Measurements from ENCODE around the gene SPRYD3. TPM values are rescaled to one million over a fixed set of nuclear protein-coding genes. Genes with fewer than 3 reads are reported as not detected.
"Not testable (repeated sequence)": the region's sequence is repeated elsewhere in the genome, so short reads cannot be mapped to it uniquely, and the experiment has no call there.

The SPRYD3 gene
- total RNA-seq, 1 donor from 2014 or later, result 37.1 TPM

- H3K27ac Mint-ChIP-seq (ENCODE audit: unreplicated experiment), result peak overlapping the region; percentile 32
- H3K4me3 Mint-ChIP-seq (ENCODE audit: unreplicated experiment), result no peak overlapping the region
- peaks cover 41% of the 10 kb centered on the region for H3K4me1 Mint-ChIP-seq (ENCODE audit: low read depth)
- H3K9me3 Mint-ChIP-seq (ENCODE audit: low read depth), result no peaks in the 10 kb centered on the region
- H3K36me3 Mint-ChIP-seq (ENCODE audit: low read depth), result peaks cover 19% of the 10 kb centered on the region
- TF ChIP-seq, protein P1, sequence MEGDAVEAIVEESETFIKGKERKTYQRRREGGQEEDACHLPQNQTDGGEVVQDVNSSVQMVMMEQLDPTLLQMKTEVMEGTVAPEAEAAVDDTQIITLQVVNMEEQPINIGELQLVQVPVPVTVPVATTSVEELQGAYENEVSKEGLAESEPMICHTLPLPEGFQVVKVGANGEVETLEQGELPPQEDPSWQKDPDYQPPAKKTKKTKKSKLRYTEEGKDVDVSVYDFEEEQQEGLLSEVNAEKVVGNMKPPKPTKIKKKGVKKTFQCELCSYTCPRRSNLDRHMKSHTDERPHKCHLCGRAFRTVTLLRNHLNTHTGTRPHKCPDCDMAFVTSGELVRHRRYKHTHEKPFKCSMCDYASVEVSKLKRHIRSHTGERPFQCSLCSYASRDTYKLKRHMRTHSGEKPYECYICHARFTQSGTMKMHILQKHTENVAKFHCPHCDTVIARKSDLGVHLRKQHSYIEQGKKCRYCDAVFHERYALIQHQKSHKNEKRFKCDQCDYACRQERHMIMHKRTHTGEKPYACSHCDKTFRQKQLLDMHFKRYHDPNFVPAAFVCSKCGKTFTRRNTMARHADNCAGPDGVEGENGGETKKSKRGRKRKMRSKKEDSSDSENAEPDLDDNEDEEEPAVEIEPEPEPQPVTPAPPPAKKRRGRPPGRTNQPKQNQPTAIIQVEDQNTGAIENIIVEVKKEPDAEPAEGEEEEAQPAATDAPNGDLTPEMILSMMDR (IDR thresholded peaks at IDR 0.05), result no peak
- DNase-seq (ENCODE audit: low spot score), result no peak
- no peaks in the 10 kb centered on the region for H3K27me3 Mint-ChIP-seq (ENCODE audit: low read depth)
Observed at GRCh38 chr12:53042607-53043454, 36.4 kb downstream of the SPRYD3 start.

GRCh38 chr12:53039851-53040250 is 39.3 kb downstream of the SPRYD3 start:
- H3K27ac Mint-ChIP-seq (ENCODE audit: unreplicated experiment), result no peak overlapping the region
- H3K36me3 Mint-ChIP-seq (ENCODE audit: low read depth), result peaks cover 35% of the 10 kb centered on the region
- no peaks in the 10 kb centered on the region for H3K27me3 Mint-ChIP-seq (ENCODE audit: low read depth)
- TF ChIP-seq, protein P1 (IDR thresholded peaks at IDR 0.05), result no peak
- H3K4me1 Mint-ChIP-seq (ENCODE audit: low read depth), result peaks cover 18% of the 10 kb centered on the region
- no peak overlapping the region for H3K4me3 Mint-ChIP-seq (ENCODE audit: unreplicated experiment)
- no peaks in the 10 kb centered on the region for H3K9me3 Mint-ChIP-seq (ENCODE audit: low read depth)
- no peak for DNase-seq (ENCODE audit: low spot score)

DNA sequence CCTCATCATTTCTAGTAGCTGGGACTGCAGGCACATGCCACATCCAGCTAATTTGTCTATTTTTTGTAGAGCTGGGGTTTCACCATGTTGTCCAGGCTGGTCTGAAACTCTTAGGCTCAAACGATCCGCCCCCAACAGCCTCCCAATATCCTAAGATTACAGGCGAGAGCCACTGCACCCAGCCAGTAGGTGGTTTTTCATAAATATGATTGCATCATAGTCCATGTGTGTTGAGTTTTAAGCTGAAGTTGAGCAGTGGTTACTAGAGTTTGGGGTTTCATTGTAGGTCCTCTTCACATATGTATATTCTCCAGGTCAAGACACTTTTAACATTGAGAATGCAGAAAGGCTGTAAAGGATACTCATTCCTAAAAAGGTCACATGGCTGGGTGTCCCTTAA is 42.4 kb downstream of the SPRYD3 start:
- H3K36me3 Mint-ChIP-seq (ENCODE audit: low read depth), result peaks cover 44% of the 10 kb centered on the region
- H3K4me1 Mint-ChIP-seq (ENCODE audit: low read depth), result peaks cover 16% of the 10 kb centered on the region
- DNase-seq (ENCODE audit: low spot score), result no peak
- TF ChIP-seq, protein P1 (IDR thresholded peaks at IDR 0.05), result no peak
- no peaks in the 10 kb centered on the region for H3K27me3 Mint-ChIP-seq (ENCODE audit: low read depth)
- no peak overlapping the region for H3K27ac Mint-ChIP-seq (ENCODE audit: unreplicated experiment)
- no peaks in the 10 kb centered on the region for H3K9me3 Mint-ChIP-seq (ENCODE audit: low read depth)
- no peak overlapping the region for H3K4me3 Mint-ChIP-seq (ENCODE audit: unreplicated experiment)

DNA sequence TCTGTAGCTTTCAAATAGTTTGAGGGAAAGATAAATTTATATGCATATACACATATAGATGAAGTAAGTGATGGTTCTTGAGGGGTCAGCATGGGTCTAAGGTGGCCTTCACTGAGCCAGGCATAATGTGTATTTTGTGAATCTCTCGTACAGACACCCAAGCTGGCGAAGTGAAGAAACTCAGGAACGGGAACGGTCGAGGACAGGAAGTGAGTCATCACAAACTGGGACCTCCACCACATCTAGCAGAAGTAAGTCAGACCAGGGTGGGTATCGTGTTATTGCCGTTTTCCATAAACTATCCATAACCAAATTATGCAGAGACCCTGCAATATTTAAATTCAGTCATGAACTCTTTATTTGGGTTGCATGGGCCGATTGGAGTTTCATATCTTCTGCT is 44.7 kb downstream of the SPRYD3 start:
- no peaks in the 10 kb centered on the region for H3K27me3 Mint-ChIP-seq (ENCODE audit: low read depth)
- no peak for DNase-seq (ENCODE audit: low spot score)
- H3K27ac Mint-ChIP-seq (ENCODE audit: unreplicated experiment), result no peak overlapping the region
- TF ChIP-seq, protein P1 (IDR thresholded peaks at IDR 0.05), result no peak
- H3K36me3 Mint-ChIP-seq (ENCODE audit: low read depth), result peaks cover 49% of the 10 kb centered on the region
- H3K4me1 Mint-ChIP-seq (ENCODE audit: low read depth), result peaks cover 16% of the 10 kb centered on the region
- no peak overlapping the region for H3K4me3 Mint-ChIP-seq (ENCODE audit: unreplicated experiment)
- H3K9me3 Mint-ChIP-seq (ENCODE audit: low read depth), result no peaks in the 10 kb centered on the region

DNA sequence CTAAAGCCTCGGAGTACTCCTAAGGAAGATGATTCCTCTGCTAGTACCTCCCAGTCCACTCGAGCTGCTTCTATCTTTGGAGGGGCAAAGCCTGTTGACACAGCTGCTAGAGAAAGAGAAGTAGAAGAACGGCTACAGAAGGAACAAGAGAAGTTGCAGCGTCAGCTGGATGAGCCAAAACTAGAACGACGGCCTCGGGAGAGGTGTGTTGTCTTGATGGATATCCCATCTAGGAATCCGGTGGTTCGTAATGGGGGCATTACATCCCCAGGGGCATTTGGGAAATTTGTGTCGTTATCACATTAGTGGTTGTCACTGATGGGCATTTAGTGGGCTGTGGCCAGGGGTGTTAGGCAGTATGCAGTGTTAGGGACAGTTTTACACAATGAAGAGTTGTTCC is 45.4 kb downstream of the SPRYD3 start:
- not testable (repeated sequence) for H3K4me3 Mint-ChIP-seq (ENCODE audit: unreplicated experiment); DNase-seq (ENCODE audit: low spot score); H3K27me3 Mint-ChIP-seq (ENCODE audit: low read depth); H3K9me3 Mint-ChIP-seq (ENCODE audit: low read depth)
- Mint-ChIP-seq H3K27ac (ENCODE audit: unreplicated experiment) (peak overlapping the region; percentile 19), H3K36me3 (ENCODE audit: low read depth) (peaks cover 46% of the 10 kb centered on the region), H3K4me1 (ENCODE audit: low read depth) (peaks cover 12% of the 10 kb centered on the region)

- Mint-ChIP-seq H3K4me3 (ENCODE audit: unreplicated experiment) (no peak overlapping the region), H3K9me3 (ENCODE audit: low read depth) (no peaks in the 10 kb centered on the region), H3K27ac (ENCODE audit: unreplicated experiment) (no peak overlapping the region), H3K4me1 (ENCODE audit: low read depth) (peaks cover 9% of the 10 kb centered on the region), H3K27me3 (ENCODE audit: low read depth) (no peaks in the 10 kb centered on the region), H3K36me3 (ENCODE audit: low read depth) (peaks cover 44% of the 10 kb centered on the region)
- DNase-seq (ENCODE audit: low spot score), result no peak
- TF ChIP-seq, protein P1 (IDR thresholded peaks at IDR 0.05), result peak; percentile 23
Observed at GRCh38 chr12:53031616-53032015, 47.6 kb downstream of the SPRYD3 start.

DNA sequence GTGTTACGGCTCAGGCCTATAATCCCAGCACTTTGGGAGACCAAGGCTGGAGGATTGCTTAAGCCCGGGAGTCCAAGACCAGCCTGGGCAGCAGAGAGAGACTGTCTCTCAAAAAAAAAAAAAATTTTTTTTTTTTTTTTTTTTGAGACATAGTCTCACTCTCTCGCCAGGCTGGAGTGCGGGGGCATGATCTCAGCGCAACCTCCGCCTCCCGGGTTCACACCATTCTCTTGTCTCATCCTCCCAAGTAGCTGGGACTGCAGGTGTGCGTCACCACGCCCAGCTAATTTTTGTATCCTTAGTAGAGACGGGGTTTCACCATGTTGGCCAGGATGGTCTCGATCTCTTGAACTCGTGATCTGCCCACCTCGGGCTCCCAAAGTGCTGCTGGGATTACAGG is 52.2 kb downstream of the SPRYD3 start:
- H3K36me3 Mint-ChIP-seq (ENCODE audit: low read depth), result peaks cover 42% of the 10 kb centered on the region
- DNase-seq (ENCODE audit: low spot score); H3K27me3 Mint-ChIP-seq (ENCODE audit: low read depth); H3K9me3 Mint-ChIP-seq (ENCODE audit: low read depth); H3K27ac Mint-ChIP-seq (ENCODE audit: unreplicated experiment); H3K4me1 Mint-ChIP-seq (ENCODE audit: low read depth); H3K4me3 Mint-ChIP-seq (ENCODE audit: unreplicated experiment): not testable (repeated sequence)

All from chondrocyte (in vitro differentiated cells).